Neuronal stem cell (in vitro differentiated cells): ENCODE results near the gene CASP2.
"Not testable (repeated sequence)": the region's sequence is repeated elsewhere in the genome, so short reads cannot be mapped to it uniquely, and the experiment has no call there.

Experiments used
- DNase-seq: peaks from one replicate; pipeline ENCODE4 v3.0.0-alpha.2; 2013; ENCODE audit warnings: low spot score
- H2AFZ ChIP-seq: one replicate; pipeline ENCODE4 v1.6.1; 2013; ENCODE audit warnings: mild to moderate bottlenecking, low read length, inconsistent platforms
- H2AK5ac ChIP-seq: 2 replicates; pipeline ENCODE4 v1.6.1; 2013; ENCODE audit warnings: low read depth, mild to moderate bottlenecking, inconsistent platforms, low read length, moderate library complexity, mixed read lengths
- H2BK120ac ChIP-seq: 2 replicates; pipeline ENCODE4 v1.6.1; 2013; ENCODE audit warnings: low read depth, mild to moderate bottlenecking, inconsistent platforms, low read length, moderate library complexity, mixed read lengths
- H2BK12ac ChIP-seq: one replicate; pipeline ENCODE4 v1.6.1; 2013; ENCODE audit warnings: low read length, inconsistent platforms
- H2BK15ac ChIP-seq: 2 replicates; pipeline ENCODE4 v1.6.1; 2013; ENCODE audit warnings: mild to moderate bottlenecking, low read length, inconsistent platforms, mixed read lengths
- H2BK5ac ChIP-seq: one replicate; pipeline ENCODE4 v1.6.1; 2013; ENCODE audit warnings: inconsistent platforms, mild to moderate bottlenecking, low read length, moderate library complexity
- H3K14ac ChIP-seq: one replicate; pipeline ENCODE4 v1.6.1; 2013; ENCODE audit warnings: low read length, inconsistent platforms
- H3K18ac ChIP-seq: 2 replicates; pipeline ENCODE4 v1.6.1; 2013; ENCODE audit warnings: low read length, inconsistent platforms
- H3K23ac ChIP-seq: 2 replicates; pipeline ENCODE4 v1.6.1; 2013; ENCODE audit warnings: low read depth, mild to moderate bottlenecking, mixed read lengths, low read length, inconsistent platforms; ENCODE audit not compliant: poor library complexity
- H3K27ac ChIP-seq: replicated peaks from 3 replicates; pipeline ENCODE4 v1.5.1; 2013; ENCODE audit warnings: low read length, inconsistent platforms
- H3K27me3 ChIP-seq, 3 experiments: 2 replicates each; pipeline ENCODE4 v1.6.1; 2013; ENCODE audit warnings: low read length in 3 of 3, mild to moderate bottlenecking in 2 of 3, inconsistent platforms in 1 of 3, low read depth in 1 of 3, mixed read lengths in 1 of 3, moderate library complexity in 1 of 3; ENCODE audit not compliant: control insufficient read depth in 3 of 3, insufficient read depth in 3 of 3
- H3K36me3 ChIP-seq, 2 donors: replicated peaks in 1 of 2; 2 replicates each; pipeline ENCODE4 v1.6.1; 2013; ENCODE audit warnings: low read length in 2 of 2; ENCODE audit not compliant: control insufficient read depth in 2 of 2, insufficient read depth in 2 of 2
- H3K4ac ChIP-seq: 2 replicates; pipeline ENCODE4 v1.6.1; 2013; ENCODE audit warnings: inconsistent platforms, mild to moderate bottlenecking, low read length, moderate library complexity
- H3K4me1 ChIP-seq, 2 donors: 1 replicate in 1 of 2; 2 replicates in 1 of 2; pipeline ENCODE4 v1.6.1; 2013; ENCODE audit warnings: low read length in 2 of 2, low read depth in 1 of 2; ENCODE audit not compliant: control insufficient read depth in 2 of 2, insufficient read depth in 1 of 2
- H3K4me2 ChIP-seq: one replicate; pipeline ENCODE4 v1.6.1; 2013; ENCODE audit warnings: mild to moderate bottlenecking, low read length, inconsistent platforms; ENCODE audit not compliant: insufficient read depth, poor library complexity, severe bottlenecking
- H3K4me3 ChIP-seq, 2 donors: 2 replicates each; pipeline ENCODE4 v1.5.1; 2013; ENCODE audit warnings: low read length in 2 of 2, mild to moderate bottlenecking in 2 of 2, inconsistent platforms in 1 of 2, moderate library complexity in 1 of 2
- H3K79me1 ChIP-seq: one replicate; pipeline ENCODE4 v1.6.1; 2013; ENCODE audit warnings: low read depth, mild to moderate bottlenecking, inconsistent platforms, low read length, moderate library complexity
- H3K9ac ChIP-seq: one replicate; pipeline ENCODE4 v1.6.1; 2013; ENCODE audit warnings: mild to moderate bottlenecking, low read depth, low read length, inconsistent platforms; ENCODE audit not compliant: poor library complexity
- H3K9me3 ChIP-seq, 2 donors: replicated peaks in 1 of 2; 2 replicates each; pipeline versions ENCODE3 to v1.6.1; 2013; ENCODE audit warnings: low read length in 2 of 2, mild to moderate bottlenecking in 2 of 2, inconsistent platforms in 1 of 2, low read depth in 1 of 2, mixed read lengths in 1 of 2, moderate library complexity in 1 of 2; ENCODE audit not compliant: control insufficient read depth in 2 of 2, insufficient read depth in 1 of 2
- H4K8ac ChIP-seq: one replicate; pipeline ENCODE4 v1.6.1; 2013; ENCODE audit warnings: low read depth, mild to moderate bottlenecking, inconsistent platforms, low read length, moderate library complexity
- H4K91ac ChIP-seq: one replicate; pipeline ENCODE4 v1.6.1; 2013; ENCODE audit warnings: low read length, low read depth, mild to moderate bottlenecking, inconsistent platforms; ENCODE audit not compliant: poor library complexity
- WGBS, 2 donors: extraction: QIAGEN DNeasy Blood & Tissue Kit; methylation state at CpG; one replicate each; pipeline ENCODE4 v1.1.7; 2013; ENCODE audit warnings: missing lambda C conversion rate in 2 of 2, mixed read lengths in 1 of 2; ENCODE audit not compliant: insufficient read length in 2 of 2, insufficient replicate concordance in 1 of 2; ENCODE audit errors: extremely low coverage in 2 of 2; 5-methylcytosine and 5-hydroxymethylcytosine counted together

Gene CASP2

GRCh38 chr7:143289888-143290287 is 1.7 kb downstream of the CASP2 start:
- not testable (repeated sequence) for H4K91ac ChIP-seq, H3K79me1 ChIP-seq, H2AFZ ChIP-seq, H3K27ac ChIP-seq, H3K18ac ChIP-seq, H4K8ac ChIP-seq, H3K27me3 ChIP-seq, H2BK12ac ChIP-seq, DNase-seq, H3K9ac ChIP-seq, H2BK5ac ChIP-seq, H3K14ac ChIP-seq, H2AK5ac ChIP-seq, H3K23ac ChIP-seq, H2BK120ac ChIP-seq, H3K4ac ChIP-seq, H2BK15ac ChIP-seq, H3K4me2 ChIP-seq
- H3K9me3 ChIP-seq, result peaks cover 6 to 14% of the 10 kb centered on the region in 2 donors
- peak overlapping the region in 1 of 2 donors; percentile 60 for H3K4me3 ChIP-seq
- H3K4me1 ChIP-seq, result peaks cover 12 to 15% of the 10 kb centered on the region in 2 donors
- no CpG with 5 or more reads among the region's 4 CpGs for WGBS, 2 donors
- peaks cover 23 to 55% of the 10 kb centered on the region in 2 donors for H3K36me3 ChIP-seq

GRCh38 chr7:143290293-143290692 is 2.1 kb downstream of the CASP2 start:
- H3K9ac ChIP-seq, result no peak overlapping the region
- peaks cover 23 to 59% of the 10 kb centered on the region in 2 donors for H3K36me3 ChIP-seq
- no peak overlapping the region for H3K4ac ChIP-seq
- H3K9me3 ChIP-seq, result peaks cover 6 to 14% of the 10 kb centered on the region in 2 donors
- no peak overlapping the region for H3K27ac ChIP-seq
- no peak overlapping the region for H3K23ac ChIP-seq
- no peak overlapping the region for H2BK12ac ChIP-seq
- H3K4me3 ChIP-seq, result peak overlapping the region in 1 of 2 donors; percentile 25
- no peak for DNase-seq
- WGBS, 2 donors, result no CpG with 5 or more reads among the region's 4 CpGs
- H3K79me1 ChIP-seq, result peaks cover 5% of the 10 kb centered on the region
- peak overlapping the region; percentile 12 for H3K4me2 ChIP-seq
- H4K8ac ChIP-seq, result no peak overlapping the region
- H2BK120ac ChIP-seq, result no peak overlapping the region
- peaks cover 0 to 3% (median 0%) of the 10 kb centered on the region in 3 experiments for H3K27me3 ChIP-seq
- peaks cover 10 to 12% of the 10 kb centered on the region in 2 donors for H3K4me1 ChIP-seq
- no peak overlapping the region for H4K91ac ChIP-seq
- H3K14ac ChIP-seq, result no peak overlapping the region
- no peak overlapping the region for H3K18ac ChIP-seq
- H2AFZ ChIP-seq, result no peak overlapping the region
- no peak overlapping the region for H2AK5ac ChIP-seq
- no peak overlapping the region for H2BK5ac ChIP-seq
- no peak overlapping the region for H2BK15ac ChIP-seq

- H2BK120ac ChIP-seq, result no peak overlapping the region
- no peak for DNase-seq
- no peaks in the 10 kb centered on the region for H3K27me3 ChIP-seq
- no peak overlapping the region for H2BK12ac ChIP-seq
- no peak overlapping the region for H3K9ac ChIP-seq
- H3K79me1 ChIP-seq, result peaks cover 5% of the 10 kb centered on the region
- H2BK15ac ChIP-seq, result no peak overlapping the region
- H3K18ac ChIP-seq, result no peak overlapping the region
- no peak overlapping the region for H3K4ac ChIP-seq
- peaks cover 3 to 9% of the 10 kb centered on the region in 2 donors for H3K4me1 ChIP-seq
- H3K36me3 ChIP-seq, result peaks cover 29 to 83% of the 10 kb centered on the region in 2 donors
- no peaks in the 10 kb centered on the region for H3K9me3 ChIP-seq
- H4K8ac ChIP-seq, result no peak overlapping the region
- H3K23ac ChIP-seq, result no peak overlapping the region
- no peak overlapping the region for H3K4me3 ChIP-seq
- no peak overlapping the region for H2BK5ac ChIP-seq
- no peak overlapping the region for H2AFZ ChIP-seq
- no peak overlapping the region for H2AK5ac ChIP-seq
- H3K27ac ChIP-seq, result no peak overlapping the region
- no peak overlapping the region for H3K14ac ChIP-seq
- no CpG with 5 or more reads among the region's 5 CpGs for WGBS, 2 donors
- no peak overlapping the region for H3K4me2 ChIP-seq
- H4K91ac ChIP-seq, result no peak overlapping the region
Measured at GRCh38 chr7:143292876-143293275, 4.7 kb downstream of the CASP2 start.

- Histone ChIP-seq H2BK12ac (no peak overlapping the region), H3K36me3 (peaks cover 44 to 98% of the 10 kb centered on the region in 2 donors), H3K27ac (no peak overlapping the region)
Measured at GRCh38 chr7:143295870-143296269, 7.7 kb downstream of the CASP2 start.

More at GRCh38 chr7:143295870-143296269, 7.7 kb downstream of the CASP2 start:
- Histone ChIP-seq H2BK120ac (no peak overlapping the region), H3K18ac (no peak overlapping the region), H3K79me1 (peaks cover 6% of the 10 kb centered on the region), H4K8ac (no peak overlapping the region), H4K91ac (no peak overlapping the region), H2AFZ (no peak overlapping the region), H3K23ac (no peak overlapping the region), H3K14ac (no peak overlapping the region), H2BK5ac (no peak overlapping the region), H3K9me3 (no peaks in the 10 kb centered on the region), H2AK5ac (no peak overlapping the region), H3K4me2 (no peak overlapping the region), H3K27me3 (no peaks in the 10 kb centered on the region), H3K4ac (no peak overlapping the region), H3K4me3 (no peak overlapping the region), H2BK15ac (no peak overlapping the region), H3K9ac (no peak overlapping the region), H3K4me1 (no peaks in the 10 kb centered on the region)
- no peak for DNase-seq
